SK-N-SH treated with all-trans-retinoic acid at 6 μM for 48 hours (cell line): ENCODE measurements around the gene DNM2.

ENCODE experiments used
- ARNTL ChIP-seq: fragments of 450-650 bp; formaldehyde crosslinking; IDR thresholded peaks from 2 replicates; pipeline ENCODE4 v1.5.0; 2020; ENCODE audit warnings: low read depth, mild to moderate bottlenecking, moderate library complexity, borderline replicate concordance
- ESRRG ChIP-seq: fragments of 250-450 bp; sonication (Bioruptor Pico); IDR thresholded peaks from 2 replicates; pipeline ENCODE4 v1.6.1; 2021; ENCODE audit warnings: mild to moderate bottlenecking
- ISL1 ChIP-seq: fragments of 250-450 bp; sonication (Bioruptor Pico); IDR thresholded peaks from 2 replicates; pipeline ENCODE4 v2.1.2; 2022; ENCODE audit warnings: mild to moderate bottlenecking, moderate library complexity
- ZFP30 ChIP-seq: fragments of 450-650 bp; formaldehyde crosslinking; IDR thresholded peaks from 2 replicates; pipeline ENCODE4 v1.5.0; 2022; ENCODE audit warnings: mild to moderate bottlenecking, moderate library complexity
- TF ChIP-seq, protein P1 (sequence below): fragments of 250-450 bp; sonication (Bioruptor Pico); IDR thresholded peaks from 2 replicates; pipeline ENCODE4 v1.5.1; 2020; ENCODE audit warnings: low read depth, mild to moderate bottlenecking, moderate library complexity
- TF ChIP-seq, protein P2 (sequence below): fragments of 250-450 bp; sonication (Bioruptor Pico); IDR thresholded peaks from 2 replicates; pipeline ENCODE4 v1.8.0; 2020; ENCODE audit warnings: mild to moderate bottlenecking, moderate library complexity, borderline replicate concordance

DNA sequence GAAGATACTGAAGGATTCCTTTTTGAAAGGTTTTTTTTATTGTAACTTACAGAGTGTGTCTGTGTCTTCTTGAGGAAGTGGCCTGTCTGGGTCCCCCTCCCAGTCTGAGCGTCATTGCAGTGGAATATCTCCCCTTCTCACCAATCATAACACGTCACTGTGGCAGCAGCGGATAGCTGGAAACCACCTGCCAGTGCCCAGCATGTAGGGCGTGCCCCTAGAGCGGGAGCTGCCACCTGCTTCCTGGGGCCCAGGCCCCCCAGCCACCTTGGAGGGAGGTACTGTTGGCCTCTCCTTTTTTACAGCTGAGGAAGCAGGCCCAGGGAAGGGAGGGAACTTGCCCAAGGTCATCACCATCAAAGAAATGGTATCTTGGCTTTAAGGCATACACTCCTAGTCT lies 4.6 kb upstream of the DNM2 start:
- TF ChIP-seq ARNTL (CRISPR knock-in tag) = no peak
- TF ChIP-seq, protein P1, sequence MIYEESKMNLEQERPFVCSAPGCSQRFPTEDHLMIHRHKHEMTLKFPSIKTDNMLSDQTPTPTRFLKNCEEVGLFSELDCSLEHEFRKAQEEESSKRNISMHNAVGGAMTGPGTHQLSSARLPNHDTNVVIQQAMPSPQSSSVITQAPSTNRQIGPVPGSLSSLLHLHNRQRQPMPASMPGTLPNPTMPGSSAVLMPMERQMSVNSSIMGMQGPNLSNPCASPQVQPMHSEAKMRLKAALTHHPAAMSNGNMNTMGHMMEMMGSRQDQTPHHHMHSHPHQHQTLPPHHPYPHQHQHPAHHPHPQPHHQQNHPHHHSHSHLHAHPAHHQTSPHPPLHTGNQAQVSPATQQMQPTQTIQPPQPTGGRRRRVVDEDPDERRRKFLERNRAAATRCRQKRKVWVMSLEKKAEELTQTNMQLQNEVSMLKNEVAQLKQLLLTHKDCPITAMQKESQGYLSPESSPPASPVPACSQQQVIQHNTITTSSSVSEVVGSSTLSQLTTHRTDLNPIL (CRISPR knock-in tag) = no peak
- no peak for TF ChIP-seq ISL1
- TF ChIP-seq ESRRG (CRISPR knock-in tag) = no peak
- TF ChIP-seq ZFP30 (CRISPR knock-in tag) = no peak
- TF ChIP-seq, protein P2, sequence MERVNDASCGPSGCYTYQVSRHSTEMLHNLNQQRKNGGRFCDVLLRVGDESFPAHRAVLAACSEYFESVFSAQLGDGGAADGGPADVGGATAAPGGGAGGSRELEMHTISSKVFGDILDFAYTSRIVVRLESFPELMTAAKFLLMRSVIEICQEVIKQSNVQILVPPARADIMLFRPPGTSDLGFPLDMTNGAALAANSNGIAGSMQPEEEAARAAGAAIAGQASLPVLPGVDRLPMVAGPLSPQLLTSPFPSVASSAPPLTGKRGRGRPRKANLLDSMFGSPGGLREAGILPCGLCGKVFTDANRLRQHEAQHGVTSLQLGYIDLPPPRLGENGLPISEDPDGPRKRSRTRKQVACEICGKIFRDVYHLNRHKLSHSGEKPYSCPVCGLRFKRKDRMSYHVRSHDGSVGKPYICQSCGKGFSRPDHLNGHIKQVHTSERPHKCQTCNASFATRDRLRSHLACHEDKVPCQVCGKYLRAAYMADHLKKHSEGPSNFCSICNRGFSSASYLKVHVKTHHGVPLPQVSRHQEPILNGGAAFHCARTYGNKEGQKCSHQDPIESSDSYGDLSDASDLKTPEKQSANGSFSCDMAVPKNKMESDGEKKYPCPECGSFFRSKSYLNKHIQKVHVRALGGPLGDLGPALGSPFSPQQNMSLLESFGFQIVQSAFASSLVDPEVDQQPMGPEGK (CRISPR knock-in tag) = no peak
